Measurements from ENCODE around the gene RPL28. TPM values are rescaled to one million over a fixed set of nuclear protein-coding genes. Genes with fewer than 3 reads are reported as not detected.
"Not testable (repeated sequence)": the region's sequence is repeated elsewhere in the genome, so short reads cannot be mapped to it uniquely, and the experiment has no call there.

Gene RPL28
- total RNA-seq, 1 donor from 2014 or later, result 2,000 TPM

- Mint-ChIP-seq H3K9me3 (ENCODE audit: unreplicated experiment) (no peaks in the 10 kb centered on the region), H3K27ac (ENCODE audit: unreplicated experiment) (peak overlapping the region; percentile 56), H3K36me3 (ENCODE audit: unreplicated experiment) (peaks cover 24% of the 10 kb centered on the region), H3K4me1 (ENCODE audit: unreplicated experiment) (peaks cover 23% of the 10 kb centered on the region), H3K4me3 (ENCODE audit: unreplicated experiment) (peak overlapping the region; percentile 86), H3K27me3 (ENCODE audit: unreplicated experiment) (peaks cover under 1% of the 10 kb centered on the region)
- no peak for TF ChIP-seq CTCF (IDR thresholded peaks at IDR 0.05)
- DNase-seq (ENCODE audit: extremely low spot score, unreplicated experiment), result no peak
Observed at GRCh38 chr19:55406091-55406825, 20.5 kb downstream of the RPL28 start.

- Mint-ChIP-seq H3K4me1 (ENCODE audit: unreplicated experiment) (peaks cover 23% of the 10 kb centered on the region), H3K27me3 (ENCODE audit: unreplicated experiment) (peaks cover 4% of the 10 kb centered on the region), H3K4me3 (ENCODE audit: unreplicated experiment) (peak overlapping the region; percentile 86), H3K36me3 (ENCODE audit: unreplicated experiment) (peaks cover 21% of the 10 kb centered on the region), H3K9me3 (ENCODE audit: unreplicated experiment) (no peaks in the 10 kb centered on the region), H3K27ac (ENCODE audit: unreplicated experiment) (peak overlapping the region; percentile 56)
- DNase-seq (ENCODE audit: extremely low spot score, unreplicated experiment), result no peak
- no peak for TF ChIP-seq CTCF (IDR thresholded peaks at IDR 0.05)
Observed at GRCh38 chr19:55406826-55407549, 21.3 kb downstream of the RPL28 start.

- not testable (repeated sequence) for H3K27me3 Mint-ChIP-seq (ENCODE audit: unreplicated experiment)
Observed at GRCh38 chr19:55407550-55407799, 21.7 kb downstream of the RPL28 start, which contains the start of gene UBE2S. UBE2S (minus strand) TSS chr19:55407788; CDS start chr19:55407589, 199 bp downstream.

GRCh38 chr19:55407800-55408532 is 22.2 kb downstream of the RPL28 start:
- DNase-seq (ENCODE audit: extremely low spot score, unreplicated experiment), result peak; percentile 99
- Mint-ChIP-seq H3K36me3 (ENCODE audit: unreplicated experiment) (peaks cover 17% of the 10 kb centered on the region), H3K27ac (ENCODE audit: unreplicated experiment) (peak overlapping the region; percentile 98), H3K4me1 (ENCODE audit: unreplicated experiment) (peaks cover 23% of the 10 kb centered on the region), H3K4me3 (ENCODE audit: unreplicated experiment) (peak overlapping the region; percentile 86), H3K27me3 (ENCODE audit: unreplicated experiment) (peaks cover 4% of the 10 kb centered on the region), H3K9me3 (ENCODE audit: unreplicated experiment) (no peaks in the 10 kb centered on the region)
- no peak for TF ChIP-seq CTCF (IDR thresholded peaks at IDR 0.05)

More at GRCh38 chr19:55407550-55407799, 21.7 kb downstream of the RPL28 start, which contains the start of gene UBE2S:
- DNase-seq (ENCODE audit: extremely low spot score, unreplicated experiment); H3K9me3 Mint-ChIP-seq (ENCODE audit: unreplicated experiment): not testable (repeated sequence)
- peak within 1 kb of the TSS; percentile 98 for H3K27ac Mint-ChIP-seq (ENCODE audit: unreplicated experiment)
- H3K4me3 Mint-ChIP-seq (ENCODE audit: unreplicated experiment), result peak within 1 kb of the TSS; percentile 86
- H3K4me1 Mint-ChIP-seq (ENCODE audit: unreplicated experiment), result peaks cover 23% of the 10 kb centered on the region
- peaks cover 21% of the 10 kb centered on the region for H3K36me3 Mint-ChIP-seq (ENCODE audit: unreplicated experiment)

GRCh38 chr19:55408533-55408872 is 22.8 kb downstream of the RPL28 start:
- Mint-ChIP-seq H3K9me3 (ENCODE audit: unreplicated experiment) (no peaks in the 10 kb centered on the region), H3K27ac (ENCODE audit: unreplicated experiment) (peak overlapping the region; percentile 98), H3K36me3 (ENCODE audit: unreplicated experiment) (peaks cover 14% of the 10 kb centered on the region), H3K4me3 (ENCODE audit: unreplicated experiment) (peak overlapping the region; percentile 86), H3K4me1 (ENCODE audit: unreplicated experiment) (peaks cover 20% of the 10 kb centered on the region), H3K27me3 (ENCODE audit: unreplicated experiment) (peaks cover 4% of the 10 kb centered on the region)
- TF ChIP-seq CTCF (IDR thresholded peaks at IDR 0.05), result no peak
- DNase-seq (ENCODE audit: extremely low spot score, unreplicated experiment), result no peak

- not testable (repeated sequence) for DNase-seq (ENCODE audit: extremely low spot score, unreplicated experiment); H3K9me3 Mint-ChIP-seq (ENCODE audit: unreplicated experiment); H3K36me3 Mint-ChIP-seq (ENCODE audit: unreplicated experiment); H3K27me3 Mint-ChIP-seq (ENCODE audit: unreplicated experiment); H3K4me3 Mint-ChIP-seq (ENCODE audit: unreplicated experiment)
- Mint-ChIP-seq H3K27ac (ENCODE audit: unreplicated experiment) (peak overlapping the region; percentile 98), H3K4me1 (ENCODE audit: unreplicated experiment) (peaks cover 19% of the 10 kb centered on the region)
Observed at GRCh38 chr19:55409179-55409578, 23.4 kb downstream of the RPL28 start.
